GM12892 (cell line): ENCODE measurements around the gene SLC5A5.
A peak's percentile ranks its signal among the peaks of the same experiment; 100 is the strongest.

Experiments used
- DNase-seq: peaks from one replicate; pipeline ENCODE4 v3.0.0; 2011; ENCODE audit not compliant: insufficient read length
- FAIRE-seq: peaks from 2 replicates; lab custom pipeline; 2011; peaks lifted over from hg19 to GRCh38; lab: Jason Lieb, UNC
- POLR2A ChIP-seq: IDR thresholded peaks from 2 replicates; pipeline ENCODE4 v1.6.1; 2011; ENCODE audit warnings: low read depth, low read length, control low read depth
- POLR2AphosphoS5 ChIP-seq: IDR thresholded peaks from 2 replicates; pipeline ENCODE4 v1.6.1; 2011; ENCODE audit warnings: low read depth, low read length, control low read depth
- TAF1 ChIP-seq: IDR thresholded peaks from 2 replicates; pipeline ENCODE4 v1.6.1; 2011; ENCODE audit warnings: low read depth, mild to moderate bottlenecking, control low read depth, low read length, borderline replicate concordance

The SLC5A5 gene

DNA sequence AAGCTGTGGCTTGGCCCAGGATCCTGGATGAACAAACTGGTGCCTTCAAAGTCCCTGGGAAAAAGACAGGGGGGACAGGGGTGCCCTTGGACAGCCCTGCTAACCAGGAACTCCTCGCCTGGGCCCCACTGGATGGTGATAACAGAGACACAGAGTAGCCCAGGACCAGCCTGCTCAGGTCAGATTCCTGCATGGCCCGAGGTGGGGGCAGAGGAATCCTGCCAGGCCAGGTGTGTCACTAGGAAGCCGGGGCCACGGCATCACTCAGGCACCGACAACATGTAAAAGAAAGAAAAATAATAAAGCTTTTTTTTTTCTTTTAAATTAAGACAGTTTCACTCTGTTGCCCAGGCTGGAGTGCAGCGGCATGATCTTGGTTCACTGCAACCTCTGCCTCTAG, 17.7 kb upstream of the SLC5A5 start:
- no peak for FAIRE-seq
- TF ChIP-seq TAF1 (no peak), POLR2A (no peak), POLR2AphosphoS5 (no peak)
- DNase-seq: no peak

DNA sequence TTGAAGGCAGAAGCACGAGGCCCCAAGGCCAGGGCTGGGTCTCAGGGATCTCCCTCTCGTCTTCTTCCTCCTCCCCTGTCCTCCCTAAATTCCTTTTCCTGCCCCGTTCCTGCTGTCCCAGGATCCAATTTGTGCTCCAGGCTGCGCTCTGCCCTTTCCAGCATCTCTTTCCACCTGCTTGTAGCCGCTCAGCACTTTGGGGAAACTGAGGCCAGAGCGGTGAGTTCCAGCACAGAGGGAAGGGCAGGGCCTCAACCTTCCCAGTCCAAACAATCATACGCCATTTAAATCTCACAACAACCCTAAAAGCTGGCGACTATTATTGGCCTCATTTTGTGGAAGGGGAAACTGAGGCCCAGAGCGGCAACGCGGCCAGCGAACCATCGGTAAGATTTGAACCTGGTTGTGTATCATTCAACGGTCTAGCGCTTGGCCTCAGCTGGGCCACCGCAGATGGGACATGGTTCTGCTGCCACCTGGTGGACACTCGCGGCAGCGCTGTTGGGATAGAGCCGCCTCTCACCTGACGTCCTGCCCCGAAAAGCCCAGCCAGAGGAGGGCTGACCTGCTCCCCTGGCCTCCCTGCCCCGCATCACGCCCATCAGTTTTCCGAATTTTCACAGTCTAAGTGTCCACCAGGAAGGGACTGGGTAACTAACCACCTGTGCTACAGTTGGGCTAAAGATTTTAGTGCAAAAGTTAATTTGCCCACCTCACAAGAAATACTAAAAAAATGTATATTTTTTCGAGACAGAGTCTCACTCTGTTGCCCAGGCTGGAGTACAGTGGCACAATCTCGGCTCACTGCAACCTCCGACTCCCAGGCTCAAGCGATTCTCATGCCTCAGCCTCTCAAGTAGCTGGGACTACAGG, 16.2 kb upstream of the SLC5A5 start:
- peak; percentile 80 for DNase-seq
- TF ChIP-seq POLR2AphosphoS5 (no peak), POLR2A (no peak), TAF1 (no peak)
- FAIRE-seq: peak; percentile 97

DNA sequence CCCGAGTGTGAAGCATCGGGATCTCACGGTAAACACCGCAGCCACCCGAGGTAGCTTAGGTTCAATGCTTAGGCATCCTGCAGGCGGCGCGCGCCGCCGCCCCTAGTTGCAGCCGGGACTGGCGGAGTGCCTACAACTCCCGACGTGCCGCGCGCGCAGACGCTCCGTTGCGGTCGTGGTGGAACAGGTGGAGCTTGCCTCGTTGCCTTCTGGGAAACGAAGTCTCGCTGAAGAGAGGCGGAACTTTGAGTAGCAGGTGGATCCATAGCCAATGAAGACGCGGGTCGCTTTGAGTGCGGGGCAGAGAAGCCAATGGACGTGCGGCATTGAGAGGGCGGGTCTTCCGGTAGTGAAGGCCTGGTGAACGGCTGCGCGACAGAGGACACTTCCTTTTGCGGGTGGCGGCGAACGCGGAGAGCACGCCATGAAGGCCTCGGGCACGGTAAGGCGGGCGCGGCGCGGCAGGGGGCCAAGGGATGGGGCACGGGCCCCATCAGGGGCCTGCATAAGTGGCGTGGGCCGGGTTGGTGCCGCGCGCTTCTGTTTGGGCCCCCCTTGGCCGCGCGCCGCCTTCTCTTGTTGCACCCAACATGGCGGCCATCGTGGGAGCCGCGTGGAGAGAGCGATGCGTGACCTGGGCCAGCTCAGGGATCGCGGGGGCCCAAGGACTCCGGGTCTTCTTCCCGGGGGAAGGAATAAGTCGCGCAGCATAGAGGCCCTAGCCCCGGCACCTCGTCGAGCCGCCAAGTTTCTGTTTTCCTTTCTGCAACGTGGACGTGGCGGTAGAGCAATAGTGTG, 12.0 kb upstream of the SLC5A5 start, which contains the start of gene RPL18A:
TSS of gene RPL18A (plus strand) at position 378 of the 798 bp plus-strand sequence. CDS start at position 425, 47 bp downstream.
- FAIRE-seq (peak; percentile 99), DNase-seq (peak; percentile 94)
- TF ChIP-seq POLR2A: peak; percentile 99
- TF ChIP-seq TAF1: peak; percentile 98
- TF ChIP-seq POLR2AphosphoS5: peak; percentile 99

DNA sequence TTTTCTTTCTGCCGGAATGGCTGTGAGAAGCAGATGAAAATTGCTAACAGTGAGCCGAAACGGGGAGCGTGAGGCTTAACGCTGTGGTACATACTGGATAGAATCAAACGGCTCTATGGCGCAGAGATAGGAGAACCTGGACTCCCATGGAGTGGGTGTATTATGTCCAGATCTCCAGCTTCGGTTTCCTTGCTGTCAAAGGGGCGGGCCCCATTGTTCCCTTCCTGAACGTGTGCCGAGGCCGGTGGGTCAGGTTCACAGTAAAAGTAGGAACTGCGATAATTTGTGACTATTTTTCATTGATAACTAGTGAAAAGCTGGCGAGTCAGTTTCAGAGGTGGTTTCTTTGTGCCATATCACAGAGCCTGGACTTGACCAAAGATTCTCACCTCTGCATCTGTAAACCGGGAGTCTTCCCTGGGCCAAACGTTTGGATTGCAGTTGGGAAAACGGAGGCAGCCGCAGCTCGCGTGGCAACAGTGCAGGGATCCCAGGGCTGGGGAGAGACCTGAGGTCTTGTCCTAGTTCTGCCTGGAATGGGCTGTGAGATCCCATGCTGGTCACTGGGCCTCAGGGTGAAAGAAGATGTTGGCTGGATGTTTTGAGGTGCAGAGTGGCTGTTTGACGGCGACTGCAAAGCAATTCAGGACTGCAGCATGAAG, 11.3 kb upstream of the SLC5A5 start:
- FAIRE-seq: peak; percentile 17
- TF ChIP-seq POLR2A: no peak; the same call in 1 of the 2 replicates
- DNase-seq: no peak

DNA sequence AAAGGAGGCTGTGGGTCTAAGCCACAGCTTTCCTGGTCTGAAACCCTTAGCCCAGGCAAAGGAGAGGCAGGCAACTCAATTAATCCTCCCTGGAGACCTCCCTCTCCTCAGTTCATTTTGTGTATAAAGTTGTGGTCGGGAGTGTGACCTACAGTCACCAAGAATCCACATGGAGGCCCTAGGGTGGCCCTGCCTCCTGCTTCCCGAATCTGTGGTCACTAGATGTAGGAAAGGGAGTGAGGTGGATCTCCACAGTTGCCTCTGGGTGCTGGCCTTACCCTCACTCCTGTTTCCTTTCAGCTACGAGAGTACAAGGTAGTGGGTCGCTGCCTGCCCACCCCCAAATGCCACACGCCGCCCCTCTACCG, 10.8 kb upstream of the SLC5A5 start:
- DNase-seq (no peak), FAIRE-seq (no peak)
- TF ChIP-seq TAF1: no peak
- TF ChIP-seq POLR2AphosphoS5: no peak
- TF ChIP-seq POLR2A: no peak

DNA sequence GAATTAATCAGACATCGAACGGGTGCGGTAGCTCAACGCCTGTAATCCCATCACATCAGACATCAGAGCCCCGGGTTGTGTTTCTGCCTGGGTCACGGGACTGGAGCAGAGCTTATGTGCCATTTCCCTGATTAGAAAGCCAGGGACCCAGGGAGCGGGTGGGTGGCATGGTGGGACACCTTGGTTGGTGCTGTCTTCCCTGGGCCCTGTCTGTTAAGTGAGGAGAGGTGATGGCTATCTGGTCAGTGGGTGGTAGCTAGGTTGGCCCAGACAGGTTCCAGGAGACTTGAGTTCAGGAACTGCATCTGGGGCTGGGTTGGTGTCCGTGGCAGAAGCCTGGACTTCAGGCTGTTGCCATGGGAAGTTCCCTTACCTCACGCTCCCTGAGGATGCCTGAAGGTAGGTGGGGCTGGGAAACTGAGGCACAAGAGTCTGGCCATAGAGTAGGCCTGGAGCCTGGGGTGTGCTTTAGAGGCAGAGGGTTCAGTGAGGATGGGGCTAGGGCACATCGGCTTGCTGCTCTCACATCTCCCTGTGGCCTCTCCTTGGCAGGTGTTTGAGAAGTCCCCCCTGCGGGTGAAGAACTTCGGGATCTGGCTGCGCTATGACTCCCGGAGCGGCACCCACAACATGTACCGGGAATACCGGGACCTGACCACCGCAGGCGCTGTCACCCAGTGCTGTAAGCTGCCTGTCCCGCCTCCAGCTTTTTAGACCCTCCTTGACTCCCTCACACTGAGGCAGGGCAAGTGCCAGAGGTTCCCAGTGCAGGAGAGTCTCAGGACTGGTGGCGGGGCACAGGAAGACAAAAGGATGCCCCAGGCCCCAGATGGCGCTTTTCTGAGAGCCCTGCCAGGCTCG, 10.0 kb upstream of the SLC5A5 start:
- FAIRE-seq (no peak), DNase-seq (no peak)
- TF ChIP-seq POLR2AphosphoS5 (peak; percentile 60; the same call in 1 of the 2 replicates), POLR2A (no peak)

DNA sequence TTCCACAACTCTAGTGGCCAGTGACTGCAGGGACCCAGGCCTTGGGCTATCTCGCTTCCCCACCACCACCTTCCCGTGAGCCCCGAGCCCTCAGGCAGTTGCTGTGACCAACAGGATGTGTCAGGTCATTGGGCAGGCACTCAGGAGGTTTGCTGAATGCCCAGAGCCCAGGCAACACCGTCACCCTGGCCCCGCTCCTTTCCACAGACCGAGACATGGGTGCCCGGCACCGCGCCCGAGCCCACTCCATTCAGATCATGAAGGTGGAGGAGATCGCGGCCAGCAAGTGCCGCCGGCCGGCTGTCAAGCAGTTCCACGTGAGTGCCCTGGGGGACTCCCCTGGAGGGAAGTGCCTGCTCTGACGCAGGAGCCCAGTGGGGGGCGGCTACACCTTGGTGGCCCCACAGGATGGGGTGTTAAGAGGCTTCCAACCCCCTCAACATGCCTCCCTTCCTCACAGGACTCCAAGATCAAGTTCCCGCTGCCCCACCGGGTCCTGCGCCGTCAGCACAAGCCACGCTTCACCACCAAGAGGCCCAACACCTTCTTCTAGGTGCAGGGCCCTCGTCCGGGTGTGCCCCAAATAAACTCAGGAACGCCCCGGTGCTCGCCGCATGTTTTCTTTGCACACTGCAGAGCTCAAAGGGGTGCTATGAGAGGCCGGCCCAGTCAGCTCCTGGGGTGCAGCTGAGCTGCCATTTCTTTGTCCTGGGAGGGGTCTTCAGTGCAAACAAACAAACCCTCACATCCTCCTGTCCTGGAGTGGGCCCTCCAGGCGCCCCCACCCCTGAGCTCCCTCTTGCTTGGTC, 8.8 kb upstream of the SLC5A5 start:
- DNase-seq (no peak), FAIRE-seq (peak; percentile 5)
- no peak for TF ChIP-seq TAF1
- no peak; the same call in 1 of the 2 replicates for TF ChIP-seq POLR2A
- TF ChIP-seq POLR2AphosphoS5: no peak; the same call in 1 of the 2 replicates

DNA sequence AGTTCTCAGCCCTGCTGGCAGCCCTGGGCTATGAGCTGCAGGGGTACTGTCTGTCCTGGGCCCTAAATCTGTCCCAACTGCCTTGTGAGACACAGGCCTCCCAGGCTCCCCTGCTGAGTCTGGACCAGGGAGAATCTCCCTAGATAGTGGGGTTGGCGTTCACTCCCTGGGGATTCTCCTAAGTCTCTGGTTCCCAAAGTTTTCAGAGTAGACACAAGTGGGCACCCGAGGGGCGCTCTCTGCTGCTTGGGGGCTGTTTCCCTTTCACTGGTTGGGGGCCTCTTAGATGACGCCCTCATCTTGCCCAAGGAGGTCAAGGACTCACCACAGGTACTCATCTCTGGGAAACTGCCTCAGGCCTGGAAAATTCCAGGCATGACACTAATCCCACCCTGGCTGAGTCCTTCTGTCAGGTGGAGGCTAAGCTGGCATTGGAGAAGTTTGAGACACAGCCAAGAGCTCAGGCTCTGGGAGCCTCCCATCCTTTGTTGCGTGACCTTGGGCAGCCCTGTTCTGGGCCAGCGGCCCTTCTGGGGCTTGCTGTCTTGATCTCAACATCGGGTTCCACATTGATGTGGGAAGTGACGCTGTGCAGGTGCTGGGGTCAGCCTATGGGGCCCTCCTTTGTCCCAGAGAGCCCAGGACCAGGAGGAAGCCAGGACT, 8.1 kb upstream of the SLC5A5 start:
- TF ChIP-seq POLR2A: no peak; the same call in 1 of the 2 replicates
- FAIRE-seq: no peak
- no peak for DNase-seq

DNA sequence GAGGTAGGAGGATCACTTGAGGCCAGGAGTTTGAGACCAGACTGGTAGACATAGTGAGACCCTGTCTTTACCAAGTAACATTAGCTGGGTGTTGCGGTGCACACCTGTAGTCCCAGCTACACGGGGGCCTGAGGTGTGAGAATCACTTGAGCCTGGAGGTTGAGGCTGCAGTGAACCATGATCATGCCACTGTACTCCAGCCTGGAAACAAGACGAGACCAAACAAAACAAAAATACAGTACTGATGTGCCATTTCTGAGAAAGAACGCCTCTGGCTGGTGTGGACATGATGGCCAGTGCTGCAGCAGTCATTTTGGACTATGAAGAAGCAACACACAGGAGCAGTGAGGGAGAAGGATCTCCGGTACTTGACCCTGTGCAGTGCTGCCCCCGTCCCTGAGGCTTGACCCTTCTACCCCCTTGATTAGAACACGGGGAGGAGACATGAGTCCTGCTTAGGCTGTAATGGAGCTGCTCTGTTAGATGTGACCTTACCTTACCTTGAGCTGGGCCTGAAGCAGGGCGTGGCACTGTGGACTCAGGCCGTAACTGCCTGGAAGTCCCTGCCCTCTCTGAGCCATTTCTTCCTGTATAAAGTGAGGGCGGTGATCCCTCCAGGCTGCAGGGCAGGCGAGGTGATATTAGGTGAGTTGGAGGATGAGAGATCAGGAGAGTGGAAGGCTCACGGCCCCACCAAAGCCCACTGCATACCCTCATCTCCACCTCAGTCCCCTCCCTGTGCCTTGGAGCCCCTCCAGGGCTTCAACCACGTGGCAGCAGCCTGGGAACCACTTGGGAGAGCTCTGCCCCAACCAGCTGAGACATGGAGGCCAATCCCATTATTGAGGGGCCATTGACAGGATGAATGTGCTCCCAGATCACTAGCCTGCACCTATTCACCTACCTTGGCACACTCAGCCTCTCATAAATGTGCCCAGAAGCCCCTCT, 6.1 kb upstream of the SLC5A5 start:
- FAIRE-seq (no peak), DNase-seq (no peak)
- TF ChIP-seq POLR2AphosphoS5 (peak; percentile 93), TAF1 (no peak), POLR2A (peak; percentile 74)
